HK-2 (cell line): Measurements from ENCODE around the gene VEGFB.
A peak's percentile ranks its signal among the peaks of the same experiment; 100 is the strongest.
"Not testable (repeated sequence)": the region's sequence is repeated elsewhere in the genome, so short reads cannot be mapped to it uniquely, and the experiment has no call there.

Experiments
- DNase-seq: peaks from one replicate; pipeline ENCODE4 v3.0.0-alpha.2; 2018; ENCODE audit not compliant: unreplicated experiment

VEGFB gene

GRCh38 chr11:64231546-64231945, 2.8 kb upstream of the VEGFB start:
- no peak for DNase-seq

- no peak for DNase-seq
These were observed 2.0 kb upstream of the VEGFB start for GRCh38 chr11:64232182-64232966.

GRCh38 chr11:64232967-64233315, 1.4 kb upstream of the VEGFB start:
- no peak for DNase-seq

GRCh38 chr11:64234647-64235379, 429 bp downstream of the VEGFB start:
- no peak for DNase-seq

DNA sequence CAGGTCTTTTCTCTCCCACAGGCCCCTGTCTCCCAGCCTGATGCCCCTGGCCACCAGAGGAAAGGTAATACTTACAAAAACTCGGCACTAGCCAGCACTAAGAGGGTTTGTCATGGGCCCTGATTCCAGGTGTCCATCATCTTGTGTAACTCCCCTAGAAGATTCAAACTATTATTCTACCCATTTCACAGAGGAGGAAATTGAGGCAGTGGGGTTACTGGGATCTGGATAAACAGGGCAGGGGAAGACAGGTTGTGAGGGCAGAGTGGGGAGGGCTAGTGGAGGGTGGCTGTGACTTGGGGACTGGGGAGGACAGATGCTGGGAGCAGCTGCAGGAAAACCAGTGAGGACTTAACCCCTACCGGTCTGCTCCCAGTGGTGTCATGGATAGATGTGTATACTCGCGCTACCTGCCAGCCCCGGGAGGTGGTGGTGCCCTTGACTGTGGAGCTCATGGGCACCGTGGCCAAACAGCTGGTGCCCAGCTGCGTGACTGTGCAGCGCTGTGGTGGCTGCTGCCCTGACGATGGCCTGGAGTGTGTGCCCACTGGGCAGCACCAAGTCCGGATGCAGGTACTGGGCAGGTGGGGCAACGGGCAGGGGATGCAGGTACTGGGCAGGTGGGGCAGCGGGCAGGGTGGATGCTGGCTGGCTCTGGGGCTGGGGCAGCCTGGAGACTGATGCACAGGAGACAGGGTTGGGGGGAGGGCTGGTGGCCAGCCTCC, 1.2 kb downstream of the VEGFB start:
- no peak for DNase-seq

DNA sequence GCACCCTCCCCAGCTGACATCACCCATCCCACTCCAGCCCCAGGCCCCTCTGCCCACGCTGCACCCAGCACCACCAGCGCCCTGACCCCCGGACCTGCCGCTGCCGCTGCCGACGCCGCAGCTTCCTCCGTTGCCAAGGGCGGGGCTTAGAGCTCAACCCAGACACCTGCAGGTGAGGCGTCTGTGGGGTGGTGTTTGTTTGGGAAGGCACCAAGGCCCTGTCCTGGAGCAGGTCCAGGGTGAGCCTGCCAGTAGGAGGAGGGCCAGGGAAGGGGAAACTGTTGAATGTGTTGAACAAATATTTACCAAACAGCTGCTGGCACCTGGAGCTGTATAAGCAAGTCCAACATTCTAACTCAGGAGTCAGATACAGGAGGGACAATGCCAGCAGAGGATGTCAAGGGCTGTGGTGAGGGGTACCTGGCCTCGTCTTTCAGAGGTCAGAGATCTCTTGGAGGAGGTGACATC, 3.1 kb downstream of the VEGFB start:
- DNase-seq: no peak

- no peak for DNase-seq
These were observed 3.7 kb downstream of the VEGFB start for GRCh38 chr11:64238076-64238475.

- DNase-seq: no peak
These were observed 4.6 kb downstream of the VEGFB start for GRCh38 chr11:64238999-64239398.

- DNase-seq: no peak
These were observed 5.5 kb downstream of the VEGFB start for GRCh38 chr11:64239662-64240434.

GRCh38 chr11:64240435-64241240, 6.3 kb downstream of the VEGFB start, which contains the start of gene FKBP2:
TSS of gene FKBP2 (plus strand) at chr11:64241095. CDS start at chr11:64242388, 1,293 bp downstream.
- DNase-seq: peak; percentile 92

DNA sequence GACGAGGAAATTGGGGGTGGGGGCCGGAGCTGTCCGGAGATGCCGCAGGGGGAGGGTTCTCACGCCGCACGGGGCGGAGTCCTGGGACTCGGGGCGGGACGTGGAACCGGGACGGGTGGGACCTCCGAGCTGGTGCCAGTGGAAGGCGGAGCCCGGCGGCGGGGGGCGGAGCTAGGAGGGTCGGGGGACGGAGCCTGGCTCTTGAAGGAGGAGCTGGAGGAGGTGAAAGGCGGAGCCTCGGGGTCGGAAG, 6.8 kb downstream of the VEGFB start:
- peak; percentile 99 for DNase-seq

GRCh38 chr11:64241491-64242374, 7.3 kb downstream of the VEGFB start:
- DNase-seq: peak; percentile 53

DNA sequence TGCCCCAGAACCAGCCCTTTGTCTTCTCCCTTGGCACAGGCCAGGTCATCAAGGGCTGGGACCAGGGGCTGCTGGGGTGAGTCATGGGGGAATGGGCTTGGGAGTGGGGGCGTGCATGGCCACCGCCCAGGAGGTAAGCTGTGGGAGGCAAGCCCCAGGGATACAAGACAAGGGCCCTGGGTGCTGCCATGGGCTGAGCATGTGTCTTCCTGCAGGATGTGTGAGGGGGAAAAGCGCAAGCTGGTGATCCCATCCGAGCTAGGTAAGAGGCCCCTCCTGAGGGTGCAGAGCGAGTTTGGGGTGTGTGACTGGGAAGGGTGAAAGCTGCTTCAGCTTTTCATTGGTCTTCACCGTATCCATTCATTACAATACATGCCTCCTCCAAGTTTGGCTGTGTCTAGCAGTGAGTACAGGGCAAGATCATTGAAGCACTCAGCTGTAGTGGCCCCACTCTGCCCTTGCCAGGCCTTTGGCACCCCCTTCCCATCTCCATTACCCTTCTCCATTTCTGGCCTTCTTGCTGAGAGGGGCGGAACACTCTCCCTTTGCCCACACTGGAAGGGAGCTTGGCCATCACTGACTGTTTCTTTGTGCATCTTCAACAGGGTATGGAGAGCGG, 9.0 kb downstream of the VEGFB start:
- no peak for DNase-seq

DNA sequence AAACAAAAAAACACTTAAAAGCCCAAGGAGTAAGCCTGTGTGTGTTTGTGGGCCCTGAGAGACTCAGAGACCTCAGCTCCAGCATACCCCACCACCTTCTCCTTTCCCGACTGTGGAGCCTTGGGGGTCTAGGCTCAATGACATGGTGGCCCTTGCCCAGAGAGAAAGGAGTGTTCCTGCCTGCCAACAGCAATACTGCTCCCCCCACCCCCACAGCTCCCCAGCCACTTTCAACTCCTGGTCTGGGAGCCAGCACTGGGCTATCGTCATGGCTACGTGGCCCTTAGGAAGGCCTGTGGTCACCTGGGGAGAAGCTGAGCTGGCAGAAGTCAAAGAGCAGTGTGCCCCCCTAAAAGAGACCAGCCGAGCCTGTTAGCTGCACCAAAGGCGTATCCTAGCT, 9.7 kb downstream of the VEGFB start:
- no peak for DNase-seq

DNA sequence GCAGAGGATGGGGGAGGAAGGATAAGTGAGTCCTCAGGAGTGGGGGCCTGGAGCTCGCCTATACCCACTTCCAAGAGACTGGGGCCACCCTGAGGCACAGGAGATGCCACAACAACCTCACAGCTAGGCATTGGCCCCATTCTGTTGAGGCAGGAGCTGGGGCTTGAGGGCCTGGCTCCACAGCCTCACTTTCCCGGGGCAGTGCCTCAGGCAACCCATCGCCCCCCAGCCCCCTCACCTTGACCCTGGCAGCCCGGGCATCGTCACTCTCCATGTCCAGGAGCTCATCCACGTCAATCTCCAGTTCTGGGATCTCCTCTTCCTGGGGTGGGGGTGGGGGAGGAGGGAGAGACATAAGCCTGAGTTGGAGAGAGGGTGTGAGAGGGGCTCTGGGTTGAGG, 10.6 kb downstream of the VEGFB start:
- DNase-seq: no peak

GRCh38 chr11:64245401-64245796, 11.0 kb downstream of the VEGFB start:
- DNase-seq: no peak

DNA sequence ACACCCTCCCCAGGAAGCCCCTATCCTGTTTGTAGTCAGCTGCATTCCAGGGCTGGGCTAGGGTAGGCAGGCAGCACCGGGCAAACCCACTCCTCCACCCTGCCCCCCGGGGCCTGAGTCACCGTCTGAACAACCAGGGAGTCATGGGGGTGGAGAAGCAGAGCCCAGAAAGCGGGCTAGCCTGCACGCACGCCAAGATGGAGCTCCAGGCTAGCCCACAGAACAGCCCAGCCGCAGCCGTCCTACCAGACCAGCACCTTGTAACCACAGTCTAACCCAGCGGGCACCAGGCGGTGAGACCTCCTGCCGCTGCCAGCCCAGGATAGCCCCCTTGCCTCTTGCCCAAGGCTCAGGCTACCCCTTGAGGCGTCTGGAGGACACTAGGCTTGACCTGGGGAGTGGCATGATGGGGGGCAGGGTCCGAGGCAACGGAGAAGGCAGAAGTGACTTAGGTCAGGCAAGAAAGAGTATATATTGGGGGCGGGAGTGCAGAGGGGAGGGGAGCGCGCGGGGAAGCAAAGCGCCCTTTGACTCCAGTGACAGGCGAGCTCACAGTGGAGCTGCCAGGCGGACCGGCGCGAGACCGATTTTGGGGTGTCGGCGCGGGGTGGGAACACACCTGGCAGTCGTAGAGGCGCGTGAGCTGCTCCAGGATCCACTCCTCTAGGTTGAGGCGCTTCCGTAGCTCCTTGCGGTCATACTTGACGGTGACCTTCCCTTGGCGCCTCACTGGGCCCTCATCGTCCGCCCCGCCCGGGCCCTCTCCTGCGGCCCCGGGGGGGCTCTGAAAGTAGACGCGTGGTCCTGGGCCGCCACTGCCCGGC, 11.6 kb downstream of the VEGFB start:
- peak; percentile 82 for DNase-seq

DNA sequence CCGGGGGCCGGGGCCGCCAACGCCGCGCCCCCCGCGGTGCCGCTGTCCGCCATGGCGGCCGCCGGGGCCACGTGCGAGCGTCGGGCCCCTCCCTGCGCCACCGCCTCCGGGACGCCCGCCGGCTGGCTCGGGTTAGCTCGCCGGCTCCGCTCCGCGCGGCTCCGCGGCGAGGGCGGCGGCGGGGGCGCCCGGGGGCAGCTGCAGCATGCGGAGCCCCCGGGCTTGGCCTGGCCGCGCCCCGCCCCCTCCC, 12.2 kb downstream of the VEGFB start:
- DNase-seq: not testable (repeated sequence)
